Natural killer cell (primary cell): ENCODE results near the gene QSOX1. TPM values are rescaled to one million over a fixed set of nuclear protein-coding genes. Genes with fewer than 3 reads are reported as not detected.

Experiments used
- ATAC-seq, 3 donors: fragments of 150-1000 bp in 2 of 3; fragments of 200-7000 bp in 1 of 3; cut with Tn5 transposase; 1 replicate in 1 of 3; 2 replicates in 2 of 3; pipeline ENCODE4 v1.10.0; 2021; ENCODE audit warnings: mild to moderate bottlenecking in 2 of 3, moderate library complexity in 2 of 3
- DNase-seq, 2 donors: peaks; one replicate each; pipeline versions ENCODE4 v3.0.0 to v3.0.0-alpha.2; 2013 to 2021; ENCODE audit warnings: mixed read lengths in 1 of 2
- H3K27ac ChIP-seq: one replicate; pipeline ENCODE4 v1.5.1; 2013; ENCODE audit warnings: mild to moderate bottlenecking, low read length
- H3K27me3 ChIP-seq: one replicate; pipeline ENCODE4 v1.6.1; 2013; ENCODE audit warnings: low read length; ENCODE audit not compliant: control insufficient read depth, insufficient read depth
- H3K36me3 ChIP-seq: one replicate; pipeline ENCODE4 v1.6.1; 2013; ENCODE audit warnings: low read length; ENCODE audit not compliant: control insufficient read depth, insufficient read depth
- H3K4me1 ChIP-seq: one replicate; pipeline ENCODE4 v1.6.1; 2013; ENCODE audit warnings: low read length; ENCODE audit not compliant: control insufficient read depth, insufficient read depth
- H3K4me3 ChIP-seq: one replicate; pipeline ENCODE4 v1.5.1; 2013; ENCODE audit warnings: low read length
- H3K9me3 ChIP-seq: one replicate; pipeline ENCODE4 v1.6.1; 2013; ENCODE audit warnings: low read length; ENCODE audit not compliant: control insufficient read depth, insufficient read depth
- H3K27ac Mint-ChIP-seq, 2 donors: one replicate each; pipeline ENCODE4 v1.8.0; 2022; ENCODE audit warnings: mild to moderate bottlenecking in 2 of 2, mixed read lengths in 2 of 2, moderate library complexity in 1 of 2
- H3K27me3 Mint-ChIP-seq, 2 donors: one replicate each; pipeline ENCODE4 v1.8.0; 2022; ENCODE audit warnings: low read depth in 2 of 2, mixed read lengths in 2 of 2
- H3K36me3 Mint-ChIP-seq: one replicate; pipeline ENCODE4 v1.8.0; 2022; ENCODE audit warnings: mixed read lengths
- H3K4me1 Mint-ChIP-seq, 2 donors: one replicate each; pipeline ENCODE4 v1.8.0; 2022; ENCODE audit warnings: mixed read lengths in 2 of 2
- H3K4me3 Mint-ChIP-seq: one replicate; pipeline ENCODE4 v1.8.0; 2022; ENCODE audit warnings: mild to moderate bottlenecking, moderate library complexity, mixed read lengths
- H3K9me3 Mint-ChIP-seq, 2 donors: one replicate each; pipeline ENCODE4 v1.8.0; 2022; ENCODE audit warnings: mixed read lengths in 2 of 2
- WGBS: methylation state at CpG from one replicate; pipeline ENCODE4 v1.1.7; 2013; ENCODE audit warnings: missing lambda C conversion rate; ENCODE audit not compliant: insufficient coverage; 5-methylcytosine and 5-hydroxymethylcytosine counted together
- intact Hi-C: fragments of 100-400 bp; cut with micrococcal nuclease; formaldehyde crosslinking; loops from one replicate; pipeline ENCODE4 v1.14.2; 2022
- total RNA-seq, 4 donors: library from RNA; stranded (reverse); fragments of 120-200 nt in 1 of 4; gene quantifications; one replicate each; pipeline versions ENCODE4 v1.2.3 to v1.2.4, GENCODE V29; 2013 to 2022
- TF ChIP-seq, protein P1 (sequence below): fragments of 200-600 bp; IDR thresholded peaks from one replicate; pipeline ENCODE4 v1.8.0; 2022; ENCODE audit warnings: antibody characterized with exemption

QSOX1 gene
- total RNA-seq, 3 donors from 2014 or later (not counting 1 experiment from before 2014, with no cell fraction given): 31.0 to 42.7 (median 38.2) TPM

DNA sequence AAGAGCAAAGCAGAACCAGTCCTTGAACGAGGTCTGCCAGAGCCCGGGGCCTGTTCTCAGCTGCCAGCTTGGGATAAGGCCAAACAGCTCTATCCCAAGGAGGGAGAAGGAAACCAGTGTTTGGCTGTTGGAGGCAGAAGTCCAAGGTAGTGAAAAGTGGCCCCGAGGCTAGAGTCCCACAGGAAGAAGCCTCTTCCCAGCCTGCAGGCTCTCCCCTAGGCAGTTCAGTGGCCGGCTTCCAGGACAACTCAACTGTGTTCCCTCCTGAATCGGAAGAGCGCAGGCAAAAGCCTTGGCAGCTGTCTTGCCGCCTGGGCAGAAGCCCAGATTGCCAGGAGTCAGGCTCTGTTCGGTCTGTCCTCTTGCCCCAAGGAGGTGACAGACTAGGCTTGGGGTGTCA is 19.3 kb downstream of the QSOX1 start:
- Histone ChIP-seq H3K27ac (no peak overlapping the region), H3K4me3 (no peak overlapping the region), H3K27me3 (no peaks in the 10 kb centered on the region), H3K36me3 (no peaks in the 10 kb centered on the region), H3K4me1 (no peaks in the 10 kb centered on the region), H3K9me3 (no peaks in the 10 kb centered on the region)
- Mint-ChIP-seq H3K4me1 (peaks cover 0 to 4% of the 10 kb centered on the region in 2 donors), H3K36me3 (no peaks in the 10 kb centered on the region), H3K27me3 (no peaks in the 10 kb centered on the region), H3K27ac (no peak overlapping the region), H3K9me3 (no peaks in the 10 kb centered on the region), H3K4me3 (no peak overlapping the region)
- WGBS: 94% methylated on average over 8 of the region's 8 CpGs
- no peak for DNase-seq
- no peak for ATAC-seq
- intact Hi-C loops: no loop called here
- TF ChIP-seq, protein P1, sequence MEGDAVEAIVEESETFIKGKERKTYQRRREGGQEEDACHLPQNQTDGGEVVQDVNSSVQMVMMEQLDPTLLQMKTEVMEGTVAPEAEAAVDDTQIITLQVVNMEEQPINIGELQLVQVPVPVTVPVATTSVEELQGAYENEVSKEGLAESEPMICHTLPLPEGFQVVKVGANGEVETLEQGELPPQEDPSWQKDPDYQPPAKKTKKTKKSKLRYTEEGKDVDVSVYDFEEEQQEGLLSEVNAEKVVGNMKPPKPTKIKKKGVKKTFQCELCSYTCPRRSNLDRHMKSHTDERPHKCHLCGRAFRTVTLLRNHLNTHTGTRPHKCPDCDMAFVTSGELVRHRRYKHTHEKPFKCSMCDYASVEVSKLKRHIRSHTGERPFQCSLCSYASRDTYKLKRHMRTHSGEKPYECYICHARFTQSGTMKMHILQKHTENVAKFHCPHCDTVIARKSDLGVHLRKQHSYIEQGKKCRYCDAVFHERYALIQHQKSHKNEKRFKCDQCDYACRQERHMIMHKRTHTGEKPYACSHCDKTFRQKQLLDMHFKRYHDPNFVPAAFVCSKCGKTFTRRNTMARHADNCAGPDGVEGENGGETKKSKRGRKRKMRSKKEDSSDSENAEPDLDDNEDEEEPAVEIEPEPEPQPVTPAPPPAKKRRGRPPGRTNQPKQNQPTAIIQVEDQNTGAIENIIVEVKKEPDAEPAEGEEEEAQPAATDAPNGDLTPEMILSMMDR: no peak

DNA sequence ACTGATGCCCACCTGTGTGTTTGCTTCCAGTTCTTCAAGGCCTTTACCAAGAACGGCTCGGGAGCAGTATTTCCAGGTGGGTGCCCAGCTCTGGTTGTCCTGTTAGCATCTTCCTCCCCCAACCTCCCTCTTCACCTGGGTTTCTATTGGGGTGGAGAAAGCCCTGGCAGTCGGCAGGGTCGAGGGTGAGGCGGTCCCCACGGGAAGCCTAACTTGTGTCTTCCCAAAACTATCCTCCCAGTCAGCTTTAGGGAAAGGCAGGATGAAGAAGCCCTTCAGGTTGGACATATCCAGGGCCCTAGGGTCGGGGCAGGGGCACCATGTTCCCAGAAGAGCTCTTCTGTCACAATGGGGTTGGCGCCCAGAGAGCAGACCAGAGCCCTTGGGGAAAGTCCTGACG is 20.6 kb downstream of the QSOX1 start:
- WGBS: 92% methylated on average over 9 of the region's 9 CpGs
- no peaks in the 10 kb centered on the region for H3K9me3 ChIP-seq
- peaks cover 0 to 4% of the 10 kb centered on the region in 2 donors for H3K4me1 Mint-ChIP-seq
- no peak overlapping the region for H3K27ac ChIP-seq
- no peaks in the 10 kb centered on the region for H3K27me3 Mint-ChIP-seq
- no peaks in the 10 kb centered on the region for H3K27me3 ChIP-seq
- no peak overlapping the region for H3K27ac Mint-ChIP-seq
- no peak for DNase-seq
- no peaks in the 10 kb centered on the region for H3K36me3 Mint-ChIP-seq
- no peak for ATAC-seq
- intact Hi-C loops: loop anchor here (5.0 kb wide), 1 partner anchor 73 kb away; no protein-coding TSS in a partner anchor
- H3K4me1 ChIP-seq: no peaks in the 10 kb centered on the region
- H3K9me3 Mint-ChIP-seq: no peaks in the 10 kb centered on the region
- H3K4me3 ChIP-seq: no peak overlapping the region
- H3K4me3 Mint-ChIP-seq: no peak overlapping the region
- no peaks in the 10 kb centered on the region for H3K36me3 ChIP-seq
- TF ChIP-seq, protein P1: no peak

DNA sequence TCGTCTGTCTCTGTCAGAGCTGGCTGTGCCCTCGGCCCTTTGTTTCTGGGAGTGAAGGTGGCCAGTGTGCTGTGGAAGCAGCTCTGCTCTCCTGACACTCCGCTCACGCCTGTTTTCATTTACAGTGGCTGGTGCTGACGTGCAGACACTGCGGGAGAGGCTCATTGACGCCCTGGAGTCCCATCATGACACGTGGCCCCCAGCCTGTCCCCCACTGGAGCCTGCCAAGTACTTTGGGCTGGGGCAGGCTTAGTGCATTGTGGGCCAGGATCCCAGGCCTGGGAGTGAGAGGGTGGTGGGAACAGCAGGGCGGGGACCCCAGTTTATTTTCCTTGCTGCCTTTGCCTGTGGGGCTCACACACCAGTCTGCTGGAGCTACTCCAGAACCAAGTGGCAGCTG is 21.1 kb downstream of the QSOX1 start:
- Mint-ChIP-seq H3K27me3 (no peaks in the 10 kb centered on the region), H3K36me3 (no peaks in the 10 kb centered on the region), H3K4me1 (peaks cover 0 to 4% of the 10 kb centered on the region in 2 donors), H3K4me3 (no peak overlapping the region), H3K27ac (no peak overlapping the region), H3K9me3 (no peaks in the 10 kb centered on the region)
- Histone ChIP-seq H3K4me3 (no peak overlapping the region), H3K36me3 (no peaks in the 10 kb centered on the region), H3K27me3 (no peaks in the 10 kb centered on the region), H3K9me3 (no peaks in the 10 kb centered on the region), H3K4me1 (no peaks in the 10 kb centered on the region), H3K27ac (no peak overlapping the region)
- DNase-seq (no peak), ATAC-seq (no peak)
- 93% methylated on average over 9 of the region's 9 CpGs for WGBS
- TF ChIP-seq, protein P1: no peak
- intact Hi-C loops: loop anchor here (5.0 kb wide), 1 partner anchor 74 kb away; no protein-coding TSS in a partner anchor

DNA sequence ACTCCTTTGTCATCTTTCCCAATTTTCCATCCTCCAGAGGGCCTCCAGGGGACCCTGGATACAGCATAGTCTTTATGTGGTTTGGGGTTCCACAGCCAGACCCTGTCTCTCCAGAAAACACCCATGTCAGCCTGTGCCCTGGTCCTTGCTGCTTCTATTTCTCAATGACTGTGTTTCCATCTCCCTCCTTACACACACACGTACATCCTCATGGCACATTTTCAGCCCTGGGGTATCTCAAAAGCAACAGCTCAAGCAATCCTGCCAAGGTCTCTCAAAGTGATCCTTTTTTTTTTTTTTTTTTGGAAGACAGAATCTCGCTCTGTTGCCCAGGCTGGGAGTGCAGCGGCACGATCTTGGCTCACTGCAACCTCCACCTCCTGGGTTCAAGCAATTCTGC is 22.3 kb downstream of the QSOX1 start:
- Histone ChIP-seq H3K4me3 (no peak overlapping the region), H3K36me3 (no peaks in the 10 kb centered on the region), H3K27ac (no peak overlapping the region), H3K27me3 (no peaks in the 10 kb centered on the region), H3K9me3 (no peaks in the 10 kb centered on the region), H3K4me1 (no peaks in the 10 kb centered on the region)
- 93% methylated on average over 3 of the region's 4 CpGs for WGBS
- Mint-ChIP-seq H3K36me3 (no peaks in the 10 kb centered on the region), H3K27ac (no peak overlapping the region), H3K4me1 (peaks cover 0 to 4% of the 10 kb centered on the region in 2 donors), H3K27me3 (no peaks in the 10 kb centered on the region), H3K4me3 (no peak overlapping the region), H3K9me3 (no peaks in the 10 kb centered on the region)
- no peak for DNase-seq
- intact Hi-C loops: loop anchor here (5.0 kb wide), 1 partner anchor 75 kb away; no protein-coding TSS in a partner anchor
- TF ChIP-seq, protein P1: no peak
- no peak for ATAC-seq
